HepG2 (cell line): Measurements from ENCODE around the gene ATP2B3. TPM values are rescaled to one million over a fixed set of nuclear protein-coding genes. Genes with fewer than 3 reads are reported as not detected.

Source experiments
- ATAC-seq: fragments of 200-7000 bp; cut with Tn5 transposase; 3 replicates; pipeline ENCODE4 v1.9.1; 2020; ENCODE audit warnings: mild to moderate bottlenecking, moderate library complexity
- BruUV-seq: library from RNA; stranded (reverse); fragments of 400-500 nt; replicated peaks from 2 replicates; lab custom pipeline; 2021; lab: Mats Ljungman, UMichigan
- CTCF ChIA-PET: fragments of 300-600 bp; formaldehyde crosslinking; extraction: SDS; loops from one replicate; lab custom pipeline; 2021; ENCODE audit warnings: low total read pairs, inconsistent platforms, low intra/inter-chr PET ratio; lab: Yijun Ruan, JAX
- POLR2A ChIA-PET: fragments of 350-600 bp; sonication (Branson Sonifier 250); formaldehyde crosslinking; loops from one replicate; lab custom pipeline; 2020; ENCODE audit warnings: antibody characterized with exemption, inconsistent platforms; lab: Yijun Ruan, JAX
- DNase-seq: peaks from one replicate; pipeline ENCODE4 v3.0.0-alpha.2; 2015; ENCODE audit warnings: low spot score
- FAIRE-seq: peaks from 3 replicates; lab custom pipeline; 2011; peaks lifted over from hg19 to GRCh38; lab: Jason Lieb, UNC
- H2AFZ ChIP-seq: one replicate; pipeline ENCODE4 v1.6.1; 2011; ENCODE audit warnings: low read length, inconsistent platforms
- H3K27ac ChIP-seq: fragments of 300-600 bp; 3 replicates; pipeline ENCODE4 v1.8.0; 2011; ENCODE audit warnings: mixed run types, mild to moderate bottlenecking, mixed read lengths, low read length, inconsistent platforms; ENCODE audit not compliant: insufficient read depth; ENCODE audit errors: extremely low read length
- H3K27me3 ChIP-seq, 2 experiments: fragments of 200-600 bp in 1 of 2; 2 replicates in 1 of 2; 3 replicates in 1 of 2; pipeline versions ENCODE4 v1.6.0 to v1.8.0; 2011; ENCODE audit warnings: low read length in 2 of 2, mild to moderate bottlenecking in 2 of 2, moderate library complexity in 2 of 2, inconsistent platforms in 1 of 2; ENCODE audit not compliant: insufficient read depth in 2 of 2, control insufficient read depth in 1 of 2
- H3K36me3 ChIP-seq, 2 experiments: fragments of 200-600 bp in 1 of 2; replicated peaks in 1 of 2; 2 replicates in 1 of 2; 3 replicates in 1 of 2; pipeline versions ENCODE4 v1.5.1 to v1.8.0; 2011; ENCODE audit warnings: low read length in 2 of 2, inconsistent platforms in 1 of 2; ENCODE audit not compliant: insufficient read depth in 2 of 2, control insufficient read depth in 1 of 2
- H3K4me1 ChIP-seq: 2 replicates; pipeline ENCODE4 v1.5.1; 2012; ENCODE audit warnings: low read length, inconsistent platforms; ENCODE audit not compliant: insufficient read depth
- H3K4me2 ChIP-seq: 2 replicates; pipeline ENCODE4 v1.6.0; 2011; ENCODE audit warnings: low read depth, low read length, inconsistent platforms
- H3K4me3 ChIP-seq, 3 experiments: fragments of 200-600 bp in 1 of 3; sonication (generic), shearing (Covaris generic) in 1 of 3; replicated peaks in 1 of 3; 2 replicates each; pipeline ENCODE4 v1.5.1; 2011 to 2016; ENCODE audit warnings: low read length in 3 of 3, inconsistent platforms in 2 of 3, low read depth in 2 of 3, mild to moderate bottlenecking in 2 of 3, control low read depth in 1 of 3, mixed read lengths in 1 of 3; ENCODE audit not compliant: insufficient read depth in 1 of 3
- H3K79me2 ChIP-seq: one replicate; pipeline ENCODE4 v1.6.1; 2011; ENCODE audit warnings: low read length, inconsistent platforms; ENCODE audit not compliant: insufficient read depth
- H3K9ac ChIP-seq: 2 replicates; pipeline ENCODE4 v1.6.0; 2011; ENCODE audit warnings: mild to moderate bottlenecking, low read depth, low read length, inconsistent platforms; ENCODE audit not compliant: insufficient read depth
- H3K9me3 ChIP-seq: 2 replicates; pipeline ENCODE4 v1.5.1; 2012; ENCODE audit warnings: mild to moderate bottlenecking, low read length
- H4K20me1 ChIP-seq: 2 replicates; pipeline ENCODE4 v1.6.0; 2011; ENCODE audit warnings: inconsistent platforms, mild to moderate bottlenecking, low read length, moderate library complexity; ENCODE audit not compliant: insufficient read depth
- AGO1 ChIP-seq: fragments of 200-400 bp; formaldehyde crosslinking; IDR thresholded peaks from 2 replicates; pipeline ENCODE4 v1.6.1; 2017; ENCODE audit warnings: mild to moderate bottlenecking, low read depth, low read length, moderate library complexity; ENCODE audit not compliant: poor library complexity, severe bottlenecking
- CHD2 ChIP-seq: IDR thresholded peaks from 2 replicates; pipeline ENCODE4 v1.6.1; 2011; ENCODE audit warnings: low read depth, low read length, improper control_type of control experiment
- NFATC3 ChIP-seq: sonication (generic); formaldehyde crosslinking; IDR thresholded peaks from 2 replicates; pipeline ENCODE4 v1.5.1; 2020; ENCODE audit warnings: mild to moderate bottlenecking, missing genetic modification reagents
- POLR2AphosphoS2 ChIP-seq: IDR thresholded peaks from 2 replicates; pipeline ENCODE4 v1.6.1; 2011; ENCODE audit warnings: low read depth, low read length, improper control_type of control experiment
- YY1 ChIP-seq: IDR thresholded peaks from 2 replicates; pipeline ENCODE4 v1.6.1; 2011; ENCODE audit warnings: low read length, low read depth, moderate library complexity, mild to moderate bottlenecking; ENCODE audit not compliant: insufficient read depth, insufficient replicate concordance
- ZFX ChIP-seq: sonication (generic); formaldehyde crosslinking; IDR thresholded peaks from 2 replicates; pipeline ENCODE4 v1.4.0; 2020; ENCODE audit warnings: mild to moderate bottlenecking, low read depth, missing genetic modification reagents, moderate library complexity
- WGBS: methylation state at CpG from one replicate; pipeline ENCODE4 v1.1.6; 2017; ENCODE audit warnings: low lambda C conversion rate; 5-methylcytosine and 5-hydroxymethylcytosine counted together
- in situ Hi-C: cut with HindIII; loops from 2 replicates; pipeline ENCODE4 v1.10.0; 2017; ENCODE audit warnings: low pct_unique_long_range_greater_than_20kb; ENCODE audit not compliant: extremely low pct_ligation_motif_present
- intact Hi-C: fragments of 100-400 bp; cut with micrococcal nuclease; formaldehyde crosslinking; loops from one replicate; pipeline ENCODE4 v1.10.0; 2022; ENCODE audit not compliant: unreplicated experiment
- polyA plus RNA-seq, 8 experiments: library from polyadenylated mRNA; depleted of rRNA in 3 of 8; stranded (reverse) in 7 of 8; unstranded in 1 of 8; fragments of >200 nt; fragmentation: Illumina TruSeq in 4 of 8; extraction: Trizol in 4 of 8; gene quantifications; 2 replicates each; pipeline versions ENCODE4 v1.2.1 to v1.2.3, GENCODE V29; 2011 to 2016; ENCODE audit warnings: low read depth in 4 of 8, missing spikeins in 1 of 8, mixed read lengths in 1 of 8; ENCODE audit not compliant: insufficient read depth in 1 of 8
- total RNA-seq, 5 experiments: library from RNA; depleted of rRNA; stranded (reverse); fragments of >200 nt; fragmentation: Illumina TruSeq; extraction: Trizol; gene quantifications; 2 replicates each; pipeline ENCODE4 v1.2.3, GENCODE V29; 2016; ENCODE audit warnings: low read depth in 1 of 5
- TF ChIP-seq, protein P1 (sequence below): sonication (generic); formaldehyde crosslinking; IDR thresholded peaks from 2 replicates; pipeline ENCODE4 v1.9.0; 2021; ENCODE audit warnings: missing genetic modification reagents, borderline replicate concordance
- TF ChIP-seq, protein P2 (sequence below): sonication (generic); formaldehyde crosslinking; IDR thresholded peaks from 2 replicates; pipeline ENCODE4 v1.5.1; 2020; ENCODE audit warnings: mild to moderate bottlenecking, missing genetic modification reagents, moderate library complexity
- TF ChIP-seq, protein P3 (sequence below): IDR thresholded peaks from 2 replicates; pipeline ENCODE4 v1.6.1; 2012; ENCODE audit warnings: inconsistent platforms

The ATP2B3 gene
- total and polyA plus RNA-seq, 2 of the 13 experiments (the other 11 are each of a cell fraction or from before 2014, with no cell fraction given) = not detected

DNA sequence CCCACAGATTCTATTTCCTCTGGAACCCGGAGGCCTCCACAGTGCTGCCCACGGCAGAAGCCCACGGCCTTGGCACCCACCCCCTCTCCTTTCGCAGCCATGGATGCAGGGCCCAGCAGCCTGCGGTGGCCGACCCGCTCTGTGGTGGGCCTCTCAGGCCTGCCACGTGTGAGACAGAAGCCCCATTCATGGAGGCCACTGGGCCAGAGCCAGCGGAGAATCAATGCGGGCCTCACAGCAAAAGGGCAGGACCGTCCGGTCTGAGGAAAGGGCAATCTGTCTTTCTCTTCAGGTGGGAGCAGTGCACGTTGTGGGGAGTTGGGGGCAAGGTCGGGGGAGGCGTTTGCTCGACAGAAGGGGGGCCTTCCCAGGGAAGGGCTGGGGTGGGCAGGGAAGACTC lies 38.7 kb upstream of the ATP2B3 start:
- FAIRE-seq (no peak), ATAC-seq (peak; percentile 39), DNase-seq (no peak)
- no TSS peak for BruUV-seq
- Histone ChIP-seq H3K36me3 (no peaks in the 10 kb centered on the region), H3K4me2 (no peak overlapping the region), H3K9me3 (no peaks in the 10 kb centered on the region), H3K4me1 (peaks cover 24% of the 10 kb centered on the region), H4K20me1 (no peaks in the 10 kb centered on the region), H3K27ac (no peak overlapping the region), H3K4me3 (no peak overlapping the region), H2AFZ (no peak overlapping the region), H3K27me3 (peaks cover 2 to 5% of the 10 kb centered on the region in 2 experiments; a peak in 2 of 5 replicates), H3K79me2 (no peaks in the 10 kb centered on the region), H3K9ac (no peak overlapping the region)
- intact Hi-C loops (no loop called here), in situ Hi-C loops (no loop called here)
- TF ChIP-seq AGO1 (no peak), YY1 (peak; percentile 12), NFATC3 (CRISPR knock-in tag) (no peak), CHD2 (no peak), ZFX (0 out of 2 replicates have a peak, but pooled peaks have one; percentile 24), POLR2AphosphoS2 (no peak)
- TF ChIP-seq, protein P1, sequence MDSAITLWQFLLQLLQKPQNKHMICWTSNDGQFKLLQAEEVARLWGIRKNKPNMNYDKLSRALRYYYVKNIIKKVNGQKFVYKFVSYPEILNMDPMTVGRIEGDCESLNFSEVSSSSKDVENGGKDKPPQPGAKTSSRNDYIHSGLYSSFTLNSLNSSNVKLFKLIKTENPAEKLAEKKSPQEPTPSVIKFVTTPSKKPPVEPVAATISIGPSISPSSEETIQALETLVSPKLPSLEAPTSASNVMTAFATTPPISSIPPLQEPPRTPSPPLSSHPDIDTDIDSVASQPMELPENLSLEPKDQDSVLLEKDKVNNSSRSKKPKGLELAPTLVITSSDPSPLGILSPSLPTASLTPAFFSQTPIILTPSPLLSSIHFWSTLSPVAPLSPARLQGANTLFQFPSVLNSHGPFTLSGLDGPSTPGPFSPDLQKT (CRISPR knock-in tag) = no peak
- TF ChIP-seq, protein P2, sequence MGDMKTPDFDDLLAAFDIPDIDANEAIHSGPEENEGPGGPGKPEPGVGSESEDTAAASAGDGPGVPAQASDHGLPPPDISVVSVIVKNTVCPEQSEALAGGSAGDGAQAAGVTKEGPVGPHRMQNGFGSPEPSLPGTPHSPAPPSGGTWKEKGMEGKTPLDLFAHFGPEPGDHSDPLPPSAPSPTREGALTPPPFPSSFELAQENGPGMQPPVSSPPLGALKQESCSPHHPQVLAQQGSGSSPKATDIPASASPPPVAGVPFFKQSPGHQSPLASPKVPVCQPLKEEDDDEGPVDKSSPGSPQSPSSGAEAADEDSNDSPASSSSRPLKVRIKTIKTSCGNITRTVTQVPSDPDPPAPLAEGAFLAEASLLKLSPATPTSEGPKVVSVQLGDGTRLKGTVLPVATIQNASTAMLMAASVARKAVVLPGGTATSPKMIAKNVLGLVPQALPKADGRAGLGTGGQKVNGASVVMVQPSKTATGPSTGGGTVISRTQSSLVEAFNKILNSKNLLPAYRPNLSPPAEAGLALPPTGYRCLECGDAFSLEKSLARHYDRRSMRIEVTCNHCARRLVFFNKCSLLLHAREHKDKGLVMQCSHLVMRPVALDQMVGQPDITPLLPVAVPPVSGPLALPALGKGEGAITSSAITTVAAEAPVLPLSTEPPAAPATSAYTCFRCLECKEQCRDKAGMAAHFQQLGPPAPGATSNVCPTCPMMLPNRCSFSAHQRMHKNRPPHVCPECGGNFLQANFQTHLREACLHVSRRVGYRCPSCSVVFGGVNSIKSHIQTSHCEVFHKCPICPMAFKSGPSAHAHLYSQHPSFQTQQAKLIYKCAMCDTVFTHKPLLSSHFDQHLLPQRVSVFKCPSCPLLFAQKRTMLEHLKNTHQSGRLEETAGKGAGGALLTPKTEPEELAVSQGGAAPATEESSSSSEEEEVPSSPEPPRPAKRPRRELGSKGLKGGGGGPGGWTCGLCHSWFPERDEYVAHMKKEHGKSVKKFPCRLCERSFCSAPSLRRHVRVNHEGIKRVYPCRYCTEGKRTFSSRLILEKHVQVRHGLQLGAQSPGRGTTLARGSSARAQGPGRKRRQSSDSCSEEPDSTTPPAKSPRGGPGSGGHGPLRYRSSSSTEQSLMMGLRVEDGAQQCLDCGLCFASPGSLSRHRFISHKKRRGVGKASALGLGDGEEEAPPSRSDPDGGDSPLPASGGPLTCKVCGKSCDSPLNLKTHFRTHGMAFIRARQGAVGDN (CRISPR knock-in tag) = peak; percentile 56
- TF ChIP-seq, protein P3, sequence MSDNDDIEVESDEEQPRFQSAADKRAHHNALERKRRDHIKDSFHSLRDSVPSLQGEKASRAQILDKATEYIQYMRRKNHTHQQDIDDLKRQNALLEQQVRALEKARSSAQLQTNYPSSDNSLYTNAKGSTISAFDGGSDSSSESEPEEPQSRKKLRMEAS = peak; percentile 69; the same call in 1 of the 2 replicates
- CTCF ChIA-PET = no interaction called here
- WGBS = no CpG with 5 or more reads among the region's 16 CpGs
- POLR2A ChIA-PET = no interaction called here
